ENCODE measurements around the gene ZNF879. TPM values are rescaled to one million over a fixed set of nuclear protein-coding genes. Genes with fewer than 3 reads are reported as not detected.

Gene ZNF879
- total RNA-seq, 1 experiment from 2014 or later, result not detected

GRCh38 chr5:178993955-178994579 lies 29.5 kb upstream of the ZNF879 start:
- Histone ChIP-seq H3K27ac (ENCODE audit: low read depth, low read length) (no peak overlapping the region), H3K4me2 (ENCODE audit: low read length) (no peak overlapping the region), H3K36me3 (ENCODE audit: control insufficient read depth in 1 of 2, insufficient read depth in 2 of 2, low read length in 2 of 2) (no peaks in the 10 kb centered on the region), H3K9me2 (ENCODE audit: insufficient read depth) (no peaks in the 10 kb centered on the region), H4K20me1 (ENCODE audit: insufficient read depth) (no peaks in the 10 kb centered on the region), H3K79me2 (ENCODE audit: insufficient read depth, low read length) (no peaks in the 10 kb centered on the region), H3K4me1 (ENCODE audit: control insufficient read depth in 1 of 2, insufficient read depth in 2 of 2, low read length in 2 of 2) (no peaks in the 10 kb centered on the region), H3K9me3 (ENCODE audit: control insufficient read depth in 1 of 2, insufficient read depth in 1 of 2, low read depth in 1 of 2, low read length in 2 of 2) (no peaks in the 10 kb centered on the region; a peak in 2 of 4 replicates), H3K4me3 (replicated peaks in 1 of 2; ENCODE audit: low read depth in 1 of 2, low read length in 2 of 2) (no peak overlapping the region), H2AFZ (ENCODE audit: low read depth, low read length, poor library complexity, severe bottlenecking) (no peak overlapping the region), H3K27me3 (ENCODE audit: insufficient read depth, low read length) (no peaks in the 10 kb centered on the region), H3K9ac (ENCODE audit: low read length) (no peak overlapping the region)
- intact Hi-C loops (cut with micrococcal nuclease), result no loop called here
- ChIA-PET POLR2A (no interaction called here), CTCF (no interaction called here), RAD21 (ENCODE audit: low non-redundant PET in 1 of 2, low total read pairs in 2 of 2, uncharacterized antibody in 2 of 2, unreplicated experiment in 2 of 2) (no interaction called here)
- TF ChIP-seq RAD21 (IDR thresholded peaks at IDR 0.05; ENCODE audit: low read depth) (no peak), ZBTB33 (IDR thresholded peaks at IDR 0.05; ENCODE audit: extremely low read depth, insufficient replicate concordance, low read length) (no peak), ZNF274 (IDR thresholded peaks at IDR 0.05; ENCODE audit: low read depth, low read length) (no peak), CEBPB (IDR thresholded peaks at IDR 0.05; ENCODE audit: low read depth) (no peak), SRF (IDR thresholded peaks at IDR 0.05; ENCODE audit: low read depth) (no peak), MAX (IDR thresholded peaks at IDR 0.05) (no peak), JUND (IDR thresholded peaks at IDR 0.05) (no peak), TCF7L2 (IDR thresholded peaks at IDR 0.05; ENCODE audit: borderline replicate concordance, extremely low read depth, insufficient read depth, insufficient read length) (no peak), ELF1 (IDR thresholded peaks at IDR 0.05; ENCODE audit: borderline replicate concordance, low read depth) (no peak), EZH2 (IDR thresholded peaks at IDR 0.05) (no peak)
- no TSS peak for BruUV-seq (replicated peaks)
- DNase-seq (ENCODE audit: low read depth, low spot score) (no peak), ATAC-seq (no peak)
